ENCODE results near the gene ADAMTSL3. TPM values are rescaled to one million over a fixed set of nuclear protein-coding genes. Genes with fewer than 3 reads are reported as not detected.

The ADAMTSL3 gene
- total and polyA plus RNA-seq, 2 donors (not counting 1 experiment from before 2014, with no cell fraction given), result 0.01 TPM; not detected in 1

- no peak overlapping the region for H3K4me3 Mint-ChIP-seq
- CTCF ChIA-PET, result no interaction called here
- no peak overlapping the region for H3K27ac Mint-ChIP-seq
- no peaks in the 10 kb centered on the region for H3K36me3 ChIP-seq (replicated peaks in 1 of 2; ENCODE audit: control extremely low read depth in 1 of 2, control insufficient read depth in 1 of 2, extremely low read depth in 1 of 2, insufficient read depth in 2 of 2, low read length in 1 of 2)
- H3K27me3 ChIP-seq (replicated peaks in 1 of 4; ENCODE audit: control extremely low read depth in 1 of 4, control insufficient read depth in 3 of 4, insufficient read depth in 4 of 4, low read length in 3 of 4), result no peaks in the 10 kb centered on the region
- no peak overlapping the region for H3K4me2 ChIP-seq (replicated peaks; ENCODE audit: low read depth, low read length, poor library complexity, severe bottlenecking)
- H4K20me1 ChIP-seq (ENCODE audit: control insufficient read depth, insufficient read depth, low read length, poor library complexity, severe bottlenecking), result no peaks in the 10 kb centered on the region
- H3K9ac ChIP-seq (ENCODE audit: low read length), result no peak overlapping the region
- ATAC-seq (ENCODE audit: low read depth) (no peak), DNase-seq (no peak)
- POLR2A ChIA-PET, result no interaction called here
- no peak overlapping the region for H2AFZ ChIP-seq (ENCODE audit: insufficient read depth, low read depth, low read length, poor library complexity, severe bottlenecking)
- H3K9me3 ChIP-seq (ENCODE audit: control extremely low read depth in 1 of 3, control insufficient read depth in 2 of 3, insufficient read depth in 1 of 3, low read length in 2 of 3), result no peaks in the 10 kb centered on the region
- no peaks in the 10 kb centered on the region for H3K27me3 Mint-ChIP-seq
- no peak for TF ChIP-seq EZH2 (IDR thresholded peaks at IDR 0.05; ENCODE audit: borderline replicate concordance, insufficient read depth, low read depth, low read length, poor library complexity, severe bottlenecking)
- TF ChIP-seq, protein P1, sequence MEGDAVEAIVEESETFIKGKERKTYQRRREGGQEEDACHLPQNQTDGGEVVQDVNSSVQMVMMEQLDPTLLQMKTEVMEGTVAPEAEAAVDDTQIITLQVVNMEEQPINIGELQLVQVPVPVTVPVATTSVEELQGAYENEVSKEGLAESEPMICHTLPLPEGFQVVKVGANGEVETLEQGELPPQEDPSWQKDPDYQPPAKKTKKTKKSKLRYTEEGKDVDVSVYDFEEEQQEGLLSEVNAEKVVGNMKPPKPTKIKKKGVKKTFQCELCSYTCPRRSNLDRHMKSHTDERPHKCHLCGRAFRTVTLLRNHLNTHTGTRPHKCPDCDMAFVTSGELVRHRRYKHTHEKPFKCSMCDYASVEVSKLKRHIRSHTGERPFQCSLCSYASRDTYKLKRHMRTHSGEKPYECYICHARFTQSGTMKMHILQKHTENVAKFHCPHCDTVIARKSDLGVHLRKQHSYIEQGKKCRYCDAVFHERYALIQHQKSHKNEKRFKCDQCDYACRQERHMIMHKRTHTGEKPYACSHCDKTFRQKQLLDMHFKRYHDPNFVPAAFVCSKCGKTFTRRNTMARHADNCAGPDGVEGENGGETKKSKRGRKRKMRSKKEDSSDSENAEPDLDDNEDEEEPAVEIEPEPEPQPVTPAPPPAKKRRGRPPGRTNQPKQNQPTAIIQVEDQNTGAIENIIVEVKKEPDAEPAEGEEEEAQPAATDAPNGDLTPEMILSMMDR (IDR thresholded peaks at IDR 0.05), result no peak
- no peaks in the 10 kb centered on the region for H3K79me2 ChIP-seq (ENCODE audit: control insufficient read depth, insufficient read depth, low read length)
- H3K4me3 ChIP-seq (ENCODE audit: control extremely low read depth in 1 of 5, extremely low read depth in 1 of 5, insufficient read depth in 1 of 5, low read depth in 2 of 5, low read length in 4 of 5), result no peak overlapping the region
- H3K27ac ChIP-seq (ENCODE audit: low read length in 2 of 2), result no peak overlapping the region
- H3K9me3 Mint-ChIP-seq (ENCODE audit: insufficient read depth), result no peaks in the 10 kb centered on the region
- H3K4me1 Mint-ChIP-seq, result no peaks in the 10 kb centered on the region
- intact Hi-C loops (cut with micrococcal nuclease), result no loop called here
- no peaks in the 10 kb centered on the region for H3K4me1 ChIP-seq (ENCODE audit: control insufficient read depth in 2 of 2, insufficient read depth in 2 of 2, low read length in 2 of 2)
Measured at GRCh38 chr15:83784975-83785374, 131.1 kb downstream of the ADAMTSL3 start.

DNA sequence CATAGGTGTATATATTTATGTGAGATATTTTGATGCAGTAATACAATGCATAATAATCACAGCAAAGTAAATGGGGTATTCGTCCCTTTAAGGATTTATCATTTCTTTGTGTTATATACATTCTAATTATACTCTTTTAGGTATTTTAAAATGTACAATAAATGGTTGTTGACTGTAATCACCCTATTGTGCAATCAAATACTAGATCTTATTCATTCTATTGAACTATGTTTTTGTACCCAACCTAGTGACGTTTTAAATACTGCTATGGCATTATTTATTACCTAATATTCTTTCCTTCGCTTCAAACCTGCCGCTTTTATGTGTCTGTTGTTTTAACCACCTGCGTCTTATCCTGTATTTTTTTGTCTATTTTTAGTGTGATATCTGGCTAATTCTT lies 132.4 kb downstream of the ADAMTSL3 start:
- CTCF ChIA-PET, result no interaction called here
- ATAC-seq (ENCODE audit: low read depth) (no peak), DNase-seq (no peak)
- Mint-ChIP-seq H3K4me3 (no peak overlapping the region), H3K9me3 (ENCODE audit: insufficient read depth) (no peaks in the 10 kb centered on the region), H3K27me3 (peaks cover 2% of the 10 kb centered on the region), H3K4me1 (no peaks in the 10 kb centered on the region), H3K27ac (no peak overlapping the region)
- H3K9ac ChIP-seq (ENCODE audit: low read length), result no peak overlapping the region
- H3K79me2 ChIP-seq (ENCODE audit: control insufficient read depth, insufficient read depth, low read length), result no peaks in the 10 kb centered on the region
- H3K27me3 ChIP-seq (replicated peaks in 1 of 4; ENCODE audit: control extremely low read depth in 1 of 4, control insufficient read depth in 3 of 4, insufficient read depth in 4 of 4, low read length in 3 of 4), result peaks cover 0 to 2% (median 0%) of the 10 kb centered on the region in 4 experiments
- no peak overlapping the region for H2AFZ ChIP-seq (ENCODE audit: insufficient read depth, low read depth, low read length, poor library complexity, severe bottlenecking)
- no peak overlapping the region for H3K4me3 ChIP-seq (ENCODE audit: control extremely low read depth in 1 of 5, extremely low read depth in 1 of 5, insufficient read depth in 1 of 5, low read depth in 2 of 5, low read length in 4 of 5)
- intact Hi-C loops (cut with micrococcal nuclease), result no loop called here
- H3K27ac ChIP-seq (ENCODE audit: low read length in 2 of 2), result no peak overlapping the region
- no peaks in the 10 kb centered on the region for H3K4me1 ChIP-seq (ENCODE audit: control insufficient read depth in 2 of 2, insufficient read depth in 2 of 2, low read length in 2 of 2)
- no peaks in the 10 kb centered on the region for H3K9me3 ChIP-seq (ENCODE audit: control extremely low read depth in 1 of 3, control insufficient read depth in 2 of 3, insufficient read depth in 1 of 3, low read length in 2 of 3)
- TF ChIP-seq EZH2 (IDR thresholded peaks at IDR 0.05; ENCODE audit: borderline replicate concordance, insufficient read depth, low read depth, low read length, poor library complexity, severe bottlenecking), result no peak
- TF ChIP-seq, protein P1 (IDR thresholded peaks at IDR 0.05), result no peak
- H3K4me2 ChIP-seq (replicated peaks; ENCODE audit: low read depth, low read length, poor library complexity, severe bottlenecking), result no peak overlapping the region
- WGBS (ENCODE audit: insufficient coverage), result no CpG with 5 or more reads among the region's 5 CpGs
- no peaks in the 10 kb centered on the region for H3K36me3 ChIP-seq (replicated peaks in 1 of 2; ENCODE audit: control extremely low read depth in 1 of 2, control insufficient read depth in 1 of 2, extremely low read depth in 1 of 2, insufficient read depth in 2 of 2, low read length in 1 of 2)
- no peaks in the 10 kb centered on the region for H4K20me1 ChIP-seq (ENCODE audit: control insufficient read depth, insufficient read depth, low read length, poor library complexity, severe bottlenecking)
- POLR2A ChIA-PET, result no interaction called here
